ENCODE results near the gene RBMS3.

RBMS3 gene

DNA sequence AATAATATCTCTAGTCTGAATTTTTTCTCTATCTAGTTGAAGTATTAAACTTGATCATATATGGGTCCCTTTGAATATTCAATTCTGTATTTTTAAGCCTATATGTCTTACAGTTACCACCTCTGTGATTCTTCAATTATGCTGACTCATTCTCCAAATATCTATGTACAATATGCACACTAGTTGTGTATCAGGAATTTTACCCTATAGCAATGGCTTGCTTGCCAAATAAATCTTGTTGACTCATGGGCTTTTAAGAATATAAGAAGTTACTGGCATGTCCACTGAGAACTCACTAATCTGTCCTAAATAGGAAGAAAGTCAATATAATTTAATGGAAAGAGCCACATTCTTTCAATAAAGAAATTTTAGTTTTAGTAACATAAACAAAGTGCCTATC lies 656.3 kb downstream of the RBMS3 start:
- DNase-seq (ENCODE audit: low read depth), result no peak

DNA sequence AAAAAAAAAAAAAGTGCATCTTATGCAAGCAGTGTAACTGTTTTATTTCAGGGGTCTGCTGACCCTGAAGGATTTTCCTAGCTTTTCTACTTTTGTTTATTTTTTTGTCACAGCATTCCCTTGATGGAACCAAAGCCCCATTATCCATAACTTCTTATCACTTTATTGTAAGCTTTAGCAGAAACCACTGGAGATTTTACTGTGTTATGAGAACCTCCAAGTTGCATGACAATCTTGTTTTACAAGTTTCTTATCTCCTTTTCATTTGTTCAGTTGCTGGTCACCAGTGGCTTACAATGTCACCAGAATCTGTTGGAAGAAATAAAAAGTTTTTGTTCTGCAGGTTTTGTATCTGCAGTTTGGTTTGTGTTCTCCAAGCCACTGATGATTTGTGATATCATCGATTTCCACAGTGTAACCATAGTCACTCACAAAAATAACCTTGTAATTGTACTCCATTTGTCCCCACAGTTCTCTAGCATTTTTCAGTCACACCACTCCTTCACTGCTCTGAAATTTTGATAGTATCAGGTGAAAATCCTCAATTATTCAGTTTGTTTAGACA lies 660.0 kb downstream of the RBMS3 start:
- no peak for DNase-seq (ENCODE audit: low read depth)

DNA sequence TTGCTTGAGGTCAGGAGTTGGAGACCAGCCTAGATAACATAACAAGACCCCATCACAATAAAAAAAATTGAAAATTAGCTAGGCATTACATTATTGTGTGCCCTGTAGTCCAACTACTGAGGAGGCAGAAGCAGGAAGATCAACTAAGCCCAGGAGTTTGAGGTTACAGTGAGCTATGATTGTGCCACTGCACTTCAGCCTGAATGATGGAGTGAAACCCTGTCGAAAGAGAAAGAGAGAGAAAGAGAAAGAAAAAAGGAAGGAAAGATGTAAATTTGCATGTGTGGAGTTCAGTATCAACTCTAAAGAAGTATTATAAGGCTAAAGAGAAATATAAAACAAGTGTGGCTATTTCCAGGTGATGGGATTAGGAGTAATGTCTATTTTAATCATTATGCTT lies 661.4 kb downstream of the RBMS3 start:
- DNase-seq (ENCODE audit: low read depth), result no peak

DNA sequence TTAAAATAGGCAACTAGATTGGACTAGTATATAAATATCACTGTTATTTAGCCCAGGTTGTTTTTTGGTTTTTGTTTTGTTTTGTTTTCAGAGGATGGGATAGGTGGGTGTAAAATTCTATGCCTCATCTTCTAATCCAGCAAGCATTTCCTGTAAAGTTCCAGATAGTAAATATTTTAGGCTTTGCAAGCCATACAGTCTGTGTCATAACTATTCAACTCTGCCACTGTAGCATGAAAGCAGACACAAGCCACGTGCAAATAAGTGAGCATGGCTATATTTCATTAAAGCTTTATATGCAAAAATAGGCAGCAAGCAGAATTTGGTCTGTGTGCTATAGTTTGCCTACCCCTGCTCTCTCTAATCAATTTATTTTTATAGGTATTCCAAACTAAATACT lies 668.3 kb downstream of the RBMS3 start:
- no peak for DNase-seq (ENCODE audit: low read depth)

DNA sequence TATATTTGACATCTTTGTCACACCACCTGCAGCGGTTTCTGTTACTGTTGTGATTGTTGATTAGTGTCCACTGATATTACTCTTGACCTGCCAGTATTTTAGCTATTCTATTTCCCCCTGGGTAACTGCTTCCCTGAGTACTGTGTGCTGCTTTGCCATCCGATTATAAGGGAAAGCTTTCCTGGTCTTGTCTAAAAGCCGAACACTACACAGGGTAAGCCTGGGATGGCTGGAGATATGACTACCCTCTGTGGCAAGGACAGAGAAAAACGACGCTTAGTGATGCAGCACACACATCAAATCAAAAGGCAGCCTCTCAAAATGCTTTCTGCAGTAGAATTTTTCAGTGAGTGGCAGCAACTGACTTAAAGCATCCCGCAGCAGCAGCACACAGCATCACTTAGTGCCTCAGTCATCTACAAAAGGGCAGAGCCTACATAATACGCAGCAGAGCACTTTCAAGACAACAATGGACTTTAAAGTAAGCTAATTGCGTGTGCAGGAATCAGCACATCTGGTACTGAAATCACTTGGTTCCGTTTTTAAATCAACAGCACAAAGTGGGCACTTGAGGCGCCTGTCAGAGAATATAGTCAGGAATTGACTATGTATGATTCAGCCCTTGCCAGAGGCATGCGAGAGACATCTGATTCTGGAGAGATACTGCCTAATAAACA lies 669.2 kb downstream of the RBMS3 start:
- no peak for DNase-seq (ENCODE audit: low read depth)

DNA sequence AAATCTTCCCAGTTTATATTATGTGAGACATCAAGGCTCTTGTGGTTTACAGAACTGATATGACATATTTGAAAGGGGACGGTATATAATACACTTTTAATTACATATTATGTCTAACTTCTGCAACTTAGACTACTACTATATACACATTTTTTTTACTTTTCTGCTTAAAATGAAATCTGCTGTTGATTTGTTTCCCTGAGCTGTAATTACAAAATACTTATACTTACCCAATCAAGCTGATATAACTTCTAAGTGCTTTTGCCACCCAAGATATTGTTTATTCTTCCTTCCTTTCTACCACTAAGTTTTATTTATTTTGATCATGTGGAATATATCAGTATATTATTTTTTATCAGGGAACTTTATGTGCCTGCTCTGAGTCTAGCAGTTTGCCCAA lies 671.6 kb downstream of the RBMS3 start:
- no peak for DNase-seq (ENCODE audit: low read depth)

DNA sequence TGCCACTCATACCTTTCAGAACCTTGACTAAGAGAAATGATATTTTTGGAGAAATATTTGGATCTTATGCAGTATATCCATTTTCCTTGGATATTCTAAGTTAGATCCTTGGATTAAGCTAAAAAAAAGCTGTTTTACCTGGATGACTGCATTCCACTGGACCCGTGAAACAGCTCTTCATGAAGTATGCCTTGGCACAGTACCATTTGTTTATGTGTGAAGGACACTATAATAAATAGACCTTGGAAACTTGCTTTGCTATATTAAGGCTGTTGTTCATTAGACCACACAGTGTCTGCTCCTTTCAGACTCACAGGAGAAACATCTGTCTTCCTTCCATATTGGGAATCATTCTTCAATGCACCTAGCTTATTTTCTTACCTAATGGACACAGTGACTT lies 674.5 kb downstream of the RBMS3 start:
- no peak for DNase-seq (ENCODE audit: low read depth)

DNA sequence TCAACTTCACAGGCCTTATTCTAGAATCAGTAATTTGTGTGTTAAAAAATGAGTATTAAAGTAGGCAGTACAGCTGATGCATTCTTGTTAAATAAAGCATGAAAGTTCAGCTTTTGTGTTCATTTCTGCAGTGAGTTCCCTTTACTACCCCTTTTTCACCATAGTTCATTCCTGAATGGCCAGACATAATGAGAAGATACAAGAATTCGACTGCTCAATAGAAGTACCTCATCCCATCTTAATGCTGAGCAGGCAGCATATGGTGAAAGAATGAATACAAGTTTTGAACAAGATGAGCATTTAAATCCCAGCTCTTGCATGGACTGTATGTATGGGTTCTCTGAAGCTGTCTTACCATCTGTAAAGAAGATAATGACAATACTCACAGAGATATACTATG lies 677.9 kb downstream of the RBMS3 start:
- no peak for DNase-seq (ENCODE audit: low read depth)

DNA sequence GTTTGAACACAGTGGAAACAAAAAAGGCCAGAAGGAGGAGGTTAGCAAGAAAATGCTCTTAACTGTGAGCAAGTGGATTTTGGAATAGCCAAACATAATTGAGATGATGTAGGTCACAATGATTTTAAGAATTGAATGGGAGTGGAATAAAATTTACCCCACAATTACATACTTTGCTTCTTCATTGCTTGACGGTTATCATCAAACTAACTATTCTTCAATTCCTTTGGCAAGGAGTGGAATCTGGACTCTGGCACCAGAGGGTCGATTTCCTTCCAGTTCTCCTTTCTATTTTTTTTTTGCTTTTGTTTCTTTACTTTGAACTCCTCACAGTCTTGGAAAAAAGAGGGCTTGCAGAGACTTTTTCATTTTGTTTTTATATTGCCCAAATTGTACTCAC lies 691.0 kb downstream of the RBMS3 start:
- DNase-seq (ENCODE audit: low read depth), result no peak

DNA sequence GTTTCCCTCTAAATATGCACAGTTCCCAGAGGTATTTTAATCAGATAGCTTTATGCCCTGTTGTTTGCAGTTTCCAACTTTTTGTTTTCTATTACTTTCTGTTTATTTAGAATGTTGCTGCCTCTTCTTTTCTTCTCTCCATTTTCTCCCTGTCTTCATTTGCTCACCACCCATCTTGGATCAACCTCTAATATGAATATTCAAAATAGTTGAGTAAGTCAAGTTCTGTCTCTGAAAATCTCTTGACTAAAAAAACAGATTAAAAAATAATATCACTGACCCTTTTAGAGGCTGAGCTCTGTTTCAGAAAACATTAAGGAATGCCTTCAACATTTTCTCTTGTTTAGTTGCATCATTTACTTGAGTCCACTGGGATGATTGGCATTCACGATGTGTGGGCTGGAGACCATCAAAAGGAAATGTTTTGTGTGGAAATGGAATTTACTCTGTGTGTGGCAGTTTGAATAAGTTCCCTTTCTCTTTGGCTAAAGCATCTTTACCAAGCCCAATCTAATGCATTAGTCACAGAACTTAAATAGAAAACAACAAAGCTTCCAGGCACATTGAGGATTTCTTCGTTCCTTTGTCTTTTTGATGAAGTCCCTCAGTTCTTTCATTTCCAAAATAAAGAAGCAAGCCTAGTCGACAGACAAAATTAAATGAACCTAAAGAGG lies 691.6 kb downstream of the RBMS3 start:
- DNase-seq (ENCODE audit: low read depth), result no peak

DNA sequence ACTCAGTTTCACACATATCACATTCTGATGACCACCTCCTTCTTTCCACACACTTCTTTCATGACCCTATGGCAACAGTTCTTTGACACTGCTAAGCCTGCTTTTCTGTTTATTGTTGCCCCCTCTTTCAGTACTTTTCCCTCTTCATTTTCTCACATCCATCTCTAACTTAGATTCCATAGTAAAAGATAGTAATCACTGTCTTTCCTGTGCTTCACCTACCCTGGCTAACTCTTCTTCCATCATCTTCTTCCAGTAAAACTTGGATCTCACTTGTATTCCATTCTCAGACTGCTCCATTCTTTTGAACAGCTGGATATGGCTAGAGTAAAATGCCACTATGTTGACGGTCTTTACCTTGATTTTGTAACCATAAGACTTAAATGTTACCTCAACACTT lies 692.9 kb downstream of the RBMS3 start:
- no peak for DNase-seq (ENCODE audit: low read depth)

DNA sequence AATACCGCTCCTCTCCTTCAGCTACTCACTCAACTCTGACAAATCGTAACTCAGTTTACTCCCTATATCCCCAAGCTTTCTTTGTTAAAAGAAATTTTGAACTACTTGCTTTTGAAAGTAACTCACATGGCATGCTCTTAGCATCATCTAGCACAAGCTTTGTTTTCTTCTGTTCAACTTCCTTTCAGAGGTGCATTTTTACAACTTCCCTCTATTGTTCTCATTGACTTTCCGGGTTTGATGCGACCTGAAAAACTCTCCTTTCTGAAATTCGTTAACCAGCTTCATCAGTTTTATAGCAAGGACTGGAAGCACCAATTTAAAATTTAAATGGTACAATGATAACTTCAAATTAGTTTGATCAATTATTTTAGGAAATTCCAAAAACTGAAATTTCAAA lies 696.0 kb downstream of the RBMS3 start:
- DNase-seq (ENCODE audit: low read depth), result no peak

DNA sequence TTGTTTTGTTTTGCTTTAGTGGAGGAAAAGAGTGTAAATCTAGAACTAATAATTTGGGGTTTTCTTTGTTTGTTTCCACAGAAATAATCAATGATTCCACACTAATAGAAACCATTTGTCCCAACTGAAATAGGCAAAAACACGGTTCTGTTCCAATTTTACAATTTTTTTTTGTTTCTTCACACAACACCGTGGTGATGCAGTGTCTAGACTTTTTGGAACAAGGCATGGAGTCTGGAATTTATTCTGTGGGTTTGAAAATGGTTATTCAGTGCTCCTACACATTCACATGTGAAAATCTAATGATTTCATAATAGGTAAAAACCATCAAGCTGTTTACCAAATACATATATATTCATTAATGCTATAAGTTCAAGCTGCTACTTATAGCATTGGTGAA lies 696.5 kb downstream of the RBMS3 start:
- DNase-seq (ENCODE audit: low read depth), result no peak

DNA sequence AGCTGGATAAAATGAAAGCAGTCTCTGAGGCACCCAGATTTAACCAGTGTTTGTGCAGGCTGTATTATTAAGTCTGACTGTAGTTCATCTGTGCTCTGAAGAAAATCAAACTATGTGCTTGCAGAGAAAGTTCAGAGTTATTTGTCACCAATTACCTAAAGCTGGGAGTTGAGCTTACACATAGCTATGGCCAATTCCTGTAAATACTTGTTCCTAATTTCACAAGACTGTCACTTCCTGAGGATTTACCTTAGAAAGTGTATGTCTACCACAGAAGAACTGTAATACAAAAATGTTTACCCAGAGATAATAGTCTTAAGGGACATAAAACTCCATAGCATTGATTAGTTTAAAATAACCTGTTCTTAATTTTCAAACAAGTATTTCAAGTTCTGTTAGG lies 697.2 kb downstream of the RBMS3 start:
- DNase-seq (ENCODE audit: low read depth), result no peak

DNA sequence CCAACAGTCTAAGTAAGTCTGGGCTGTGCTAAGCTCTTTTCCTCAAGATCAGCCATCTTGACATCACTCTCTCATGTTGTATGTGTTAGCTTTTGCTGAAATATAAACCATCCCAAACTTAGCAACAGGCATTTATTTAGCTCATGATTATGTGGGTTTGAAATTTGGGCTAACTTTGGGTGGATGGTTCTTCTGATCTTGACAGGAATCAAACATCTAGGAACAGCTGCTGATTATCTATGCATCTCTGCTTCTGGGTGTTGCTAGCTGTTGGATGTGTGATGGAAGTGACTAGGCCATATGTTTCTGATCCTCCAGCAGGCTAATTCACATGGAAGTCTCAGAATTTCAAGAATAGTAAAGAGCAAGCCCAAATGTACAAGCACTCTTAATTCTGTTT lies 710.3 kb downstream of the RBMS3 start:
- no peak for DNase-seq (ENCODE audit: low read depth)

DNA sequence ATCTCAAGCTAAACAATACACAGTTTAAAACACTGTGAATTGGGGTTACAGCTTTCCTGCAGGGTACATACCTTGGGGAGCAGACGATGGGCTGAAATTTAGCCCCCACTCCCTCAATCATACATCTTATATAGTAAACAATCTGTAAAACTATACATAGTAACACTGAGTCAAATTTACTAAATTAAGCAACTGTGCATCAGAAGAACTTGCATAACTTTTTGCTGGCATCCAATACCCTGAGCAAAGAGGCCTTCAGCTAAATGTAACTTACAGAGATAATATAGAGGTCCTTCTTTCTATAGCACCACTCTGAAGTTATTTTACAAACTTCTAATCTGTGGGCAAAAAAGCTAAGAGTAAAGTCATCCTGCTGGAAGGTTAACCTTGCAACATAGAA lies 721.9 kb downstream of the RBMS3 start:
- no peak for DNase-seq (ENCODE audit: low read depth)

DNA sequence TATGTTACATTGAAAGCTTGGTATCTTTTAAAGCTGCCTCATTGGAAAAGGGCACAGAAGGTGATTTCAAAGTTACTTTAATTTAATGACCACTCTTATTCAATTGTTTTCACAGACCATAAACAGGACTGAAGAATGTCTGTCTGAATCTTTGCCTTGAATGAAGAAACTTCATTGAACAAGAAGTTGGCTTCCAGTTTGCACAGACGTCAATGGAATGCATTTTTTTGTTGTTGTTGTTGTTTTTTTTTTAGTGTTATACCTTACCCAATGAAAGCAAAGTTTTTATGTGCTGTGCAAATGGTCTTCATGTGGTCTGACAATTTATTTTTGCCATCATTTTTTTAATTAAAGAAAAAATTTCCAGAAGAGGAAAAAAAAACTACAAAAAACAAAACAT lies 722.9 kb downstream of the RBMS3 start:
- DNase-seq (ENCODE audit: low read depth), result no peak

DNA sequence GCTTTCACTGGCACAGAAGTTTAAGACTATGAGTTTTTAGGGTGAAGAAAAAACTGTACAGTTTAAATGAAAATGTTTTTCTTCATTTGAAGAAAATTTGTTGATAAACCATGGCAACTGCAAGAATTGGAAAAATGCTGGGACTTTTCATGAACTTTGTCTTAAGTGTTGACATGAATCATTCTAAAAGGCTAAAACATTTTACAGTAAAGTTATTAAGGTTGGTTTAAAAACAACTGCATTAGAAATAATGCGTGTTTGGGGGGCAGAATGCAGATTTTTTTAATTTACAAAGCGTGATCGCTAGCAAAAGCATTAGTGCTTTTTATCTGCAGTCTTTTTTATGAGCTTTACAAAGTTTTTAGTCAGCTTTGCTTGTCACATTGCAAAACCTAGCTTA lies 723.6 kb downstream of the RBMS3 start:
- no peak for DNase-seq (ENCODE audit: low read depth)

DNA sequence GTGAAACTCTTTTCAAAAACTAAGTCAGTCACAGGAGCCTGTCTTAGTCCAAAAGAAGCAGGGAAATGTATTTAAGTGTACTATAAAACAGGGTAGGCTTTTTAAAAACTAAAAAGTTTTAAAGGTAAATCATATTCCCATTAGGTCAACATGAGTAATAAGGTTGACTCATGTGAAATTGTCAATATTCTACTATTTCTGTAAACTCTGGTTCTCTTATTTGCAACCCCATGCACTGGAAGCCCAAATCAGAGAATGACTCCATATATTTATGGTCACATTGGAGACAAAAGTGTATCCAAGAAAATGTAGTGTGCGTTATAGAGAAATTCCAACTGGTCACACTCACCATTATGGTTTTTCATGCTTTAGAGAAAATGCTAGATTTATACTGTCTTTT lies 725.2 kb downstream of the RBMS3 start:
- no peak for DNase-seq (ENCODE audit: low read depth)

DNA sequence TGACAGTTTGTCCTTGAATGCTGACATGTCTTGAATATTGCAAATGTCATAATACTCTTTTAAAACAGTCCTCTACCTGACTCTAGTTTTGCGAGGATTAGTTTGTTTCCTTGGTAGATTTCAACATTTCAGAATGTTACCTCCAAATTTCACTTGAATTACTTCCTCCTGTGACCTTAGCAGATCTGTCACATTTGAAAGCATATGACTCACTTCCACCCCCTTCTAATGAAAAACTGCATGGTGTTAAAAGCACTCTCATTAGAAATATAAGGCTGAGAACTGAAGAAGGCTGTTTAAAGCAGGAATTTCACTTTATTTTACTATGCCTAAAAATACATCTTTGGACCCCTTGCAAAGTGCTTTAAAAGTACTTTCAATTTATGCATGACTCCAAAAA lies 726.8 kb downstream of the RBMS3 start:
- no peak for DNase-seq (ENCODE audit: low read depth)

DNA sequence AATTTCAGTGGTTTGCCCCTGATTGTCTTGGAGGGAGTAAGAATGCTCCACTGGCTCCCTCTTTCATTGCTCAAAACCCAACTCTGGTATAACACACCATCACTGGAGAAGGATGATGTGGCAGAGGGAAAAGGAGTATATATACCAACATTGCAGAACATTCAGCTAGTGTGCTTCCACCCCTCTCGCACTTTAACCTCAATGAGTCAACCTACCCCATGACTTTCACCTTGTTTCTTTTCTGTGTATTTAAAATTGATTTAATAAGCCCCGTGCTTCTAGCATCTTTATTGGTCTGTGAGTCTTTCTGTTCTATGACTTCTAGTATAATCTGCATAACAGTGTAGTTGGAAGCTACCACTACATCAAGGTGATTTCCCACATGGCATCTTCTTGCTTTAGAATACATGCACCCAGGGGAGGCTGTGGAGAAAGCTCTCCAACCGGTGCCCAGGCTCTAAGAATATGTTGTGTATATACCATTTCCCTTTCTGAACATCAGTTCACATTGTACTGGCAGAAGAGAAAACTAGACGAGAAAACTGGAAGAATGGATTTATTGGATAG lies 730.4 kb downstream of the RBMS3 start:
- DNase-seq (ENCODE audit: low read depth), result no peak

DNA sequence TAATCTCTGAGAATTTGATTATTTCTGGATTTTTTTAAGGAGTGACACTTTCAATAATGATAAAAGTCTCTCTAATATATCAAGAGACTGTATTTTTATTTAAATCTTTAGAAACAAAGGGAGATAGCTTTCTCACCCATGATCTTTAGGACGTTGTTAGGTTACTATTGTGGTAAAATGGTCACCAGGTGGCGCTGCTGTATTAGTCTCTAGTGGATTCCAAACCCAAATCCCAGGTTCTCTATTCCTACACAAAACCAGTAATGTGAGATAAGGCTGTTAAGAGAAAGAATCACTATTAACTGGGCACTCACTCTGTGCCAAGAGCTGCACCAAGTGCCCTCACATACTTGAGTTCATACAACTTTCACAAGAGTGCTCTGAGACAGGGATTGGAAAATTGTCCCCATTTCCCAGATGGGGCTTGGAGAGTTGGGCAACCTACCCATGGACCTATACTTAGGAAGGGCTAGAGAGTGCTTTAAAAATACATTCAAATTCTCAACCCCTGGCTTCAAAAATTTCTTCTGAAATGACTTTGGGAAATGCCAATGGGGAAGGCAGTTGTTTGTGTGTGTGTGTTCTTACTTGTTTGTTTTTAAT lies 732.2 kb downstream of the RBMS3 start:
- peak; percentile 31 for DNase-seq (ENCODE audit: low read depth)

DNA sequence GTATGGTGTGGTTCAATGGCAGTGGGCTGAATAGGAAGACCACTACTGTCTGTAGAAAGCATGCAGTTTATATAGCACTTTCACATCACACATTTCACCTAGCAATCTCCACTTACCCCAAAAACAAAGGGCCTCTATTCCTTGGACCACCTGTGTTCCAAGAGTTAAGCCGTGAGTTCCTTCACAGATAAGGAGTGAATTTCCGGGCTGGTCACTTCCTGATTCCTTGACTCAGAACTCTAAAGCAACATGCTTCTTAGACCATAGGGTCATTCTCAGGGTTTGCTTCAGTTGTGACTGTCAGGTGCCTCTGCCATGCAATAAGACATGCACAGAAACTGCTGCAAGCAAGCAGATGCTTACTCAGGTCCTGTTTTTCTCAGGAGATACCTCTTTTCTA lies 737.0 kb downstream of the RBMS3 start:
- DNase-seq (ENCODE audit: low read depth), result no peak

Measured in stimulated activated CD8-positive, alpha-beta memory T cell treated with anti-CD3 and anti-CD28 coated beads, Interleukin-15, amount 100 ng/mL, for 24 hours (primary cell).